T-cell (primary cell): ENCODE data around the gene FITM1. TPM values are rescaled to one million over a fixed set of nuclear protein-coding genes. Genes with fewer than 3 reads are reported as not detected.

Experiments
- ATAC-seq, 4 experiments: fragments of 200-7000 bp in 3 of 4; fragments of 150-1000 bp in 1 of 4; cut with Tn5 transposase; replicated peaks in 1 of 4; 1 replicate in 3 of 4; 2 replicates in 1 of 4; pipeline ENCODE4 v1.10.0; 2021; ENCODE audit warnings: moderate library complexity in 3 of 4, mild to moderate bottlenecking in 2 of 4, moderate number of reproducible peaks in 1 of 4
- CTCF ChIA-PET, 2 donors: fragments of 300-600 bp; sonication (Branson Sonifier 250); formaldehyde crosslinking; loops; one replicate each; lab custom pipeline; 2022; ENCODE audit warnings: antibody characterized with exemption in 2 of 2; lab: Charles Lee
- POLR2A ChIA-PET, 2 donors: fragments of 300-600 bp; sonication (Branson Sonifier 250); formaldehyde crosslinking; loops; one replicate each; lab custom pipeline; 2022; ENCODE audit warnings: antibody characterized with exemption in 2 of 2; lab: Charles Lee
- DNase-seq, 35 experiments: peaks; one replicate each; pipeline versions ENCODE4 v3.0.0 to v3.0.0-alpha.2; 2013 to 2023
- H3K27ac ChIP-seq: one replicate; pipeline ENCODE4 v1.5.1; 2013; ENCODE audit warnings: low read length
- H3K27me3 ChIP-seq, 2 experiments: replicated peaks in 1 of 2; 1 replicate in 1 of 2; 2 replicates in 1 of 2; pipeline versions ENCODE4 v1.6.1 to v1.7.0; 2013; ENCODE audit warnings: low read length in 1 of 2, mixed read lengths in 1 of 2; ENCODE audit not compliant: control insufficient read depth in 2 of 2, insufficient read depth in 2 of 2; ENCODE audit errors: extremely low read depth in 1 of 2
- H3K36me3 ChIP-seq, 2 donors: 1 replicate in 1 of 2; 2 replicates in 1 of 2; pipeline versions ENCODE4 v1.6.1 to v1.7.0; 2013; ENCODE audit warnings: low read length in 1 of 2; ENCODE audit not compliant: control insufficient read depth in 2 of 2, insufficient read depth in 1 of 2; ENCODE audit errors: extremely low read depth in 1 of 2
- H3K4me1 ChIP-seq, 2 experiments: 1 replicate in 1 of 2; 2 replicates in 1 of 2; pipeline versions ENCODE4 v1.6.1 to v1.7.0; 2013; ENCODE audit warnings: low read length in 2 of 2, mixed read lengths in 1 of 2; ENCODE audit not compliant: insufficient read depth in 2 of 2, control insufficient read depth in 1 of 2; ENCODE audit errors: extremely low read depth in 1 of 2
- H3K4me3 ChIP-seq, 2 donors: 1 replicate in 1 of 2; 2 replicates in 1 of 2; pipeline versions ENCODE4 v1.5.1 to v1.7.0; 2013; ENCODE audit warnings: mild to moderate bottlenecking in 2 of 2, low read length in 1 of 2, moderate library complexity in 1 of 2; ENCODE audit not compliant: control insufficient read depth in 1 of 2; ENCODE audit errors: extremely low read depth in 1 of 2
- H3K9me3 ChIP-seq: 2 replicates; pipeline ENCODE4 v1.7.0; 2013
- H3K27ac Mint-ChIP-seq, 2 donors: one replicate each; pipeline ENCODE4 v1.8.0; 2020 to 2021; ENCODE audit warnings: mild to moderate bottlenecking in 2 of 2, mixed read lengths in 2 of 2
- H3K27me3 Mint-ChIP-seq, 2 donors: one replicate each; pipeline ENCODE4 v1.8.0; 2021 to 2022; ENCODE audit warnings: mixed read lengths in 2 of 2
- H3K36me3 Mint-ChIP-seq: one replicate; pipeline ENCODE4 v1.8.0; 2021; ENCODE audit warnings: mixed read lengths
- H3K4me1 Mint-ChIP-seq, 3 donors: one replicate each; pipeline ENCODE4 v1.8.0; 2020 to 2022; ENCODE audit warnings: mixed read lengths in 3 of 3, mild to moderate bottlenecking in 1 of 3
- H3K4me3 Mint-ChIP-seq, 3 donors: one replicate each; pipeline ENCODE4 v1.8.0; 2020 to 2022; ENCODE audit warnings: mild to moderate bottlenecking in 3 of 3, mixed read lengths in 3 of 3, moderate library complexity in 3 of 3
- H3K9me3 Mint-ChIP-seq, 3 donors: one replicate each; pipeline ENCODE4 v1.8.0; 2020 to 2022; ENCODE audit warnings: mixed read lengths in 3 of 3
- WGBS: methylation state at CpG from one replicate; pipeline ENCODE4 v1.1.5; 2013; ENCODE audit warnings: missing lambda C conversion rate; ENCODE audit not compliant: insufficient coverage; 5-methylcytosine and 5-hydroxymethylcytosine counted together
- total RNA-seq, 35 experiments: library from RNA in 6 of 35; stranded (reverse) in 6 of 35; fragments of 120-200 nt in 1 of 35; gene quantifications; one replicate each; pipeline versions ENCODE4 v1.2.1 to v1.2.4 and lab custom pipeline; 2013 to 2026

The FITM1 gene
- total RNA-seq, 5 donors from 2014 or later (not counting 1 experiment from before 2014, with no cell fraction given) = 2.5 to 3.5 (median 3.2) TPM

GRCh38 chr14:24084440-24084839 is 46.0 kb upstream of the FITM1 start:
- ATAC-seq (no peak), DNase-seq (no peak)
- WGBS = 89% methylated on average over 2 of the region's 2 CpGs
- Histone ChIP-seq H3K4me3 (no peak overlapping the region), H3K4me1 (peaks cover 6 to 22% of the 10 kb centered on the region in 2 experiments), H3K36me3 (no peaks in the 10 kb centered on the region), H3K9me3 (no peaks in the 10 kb centered on the region), H3K27me3 (no peaks in the 10 kb centered on the region), H3K27ac (no peak overlapping the region)
- H3K36me3 Mint-ChIP-seq = no peaks in the 10 kb centered on the region
- POLR2A ChIA-PET = no interaction called here
- no peak overlapping the region for H3K27ac Mint-ChIP-seq
- no peak overlapping the region for H3K4me3 Mint-ChIP-seq
- H3K4me1 Mint-ChIP-seq = peaks cover 15 to 21% (median 16%) of the 10 kb centered on the region in 3 donors
- no peaks in the 10 kb centered on the region for H3K27me3 Mint-ChIP-seq
- CTCF ChIA-PET = interaction anchor here in 1 of 2 donors (0.5 to 1.0 kb wide), 2 partner anchors 26 to 29 kb away, joined by 3 read pairs; no protein-coding TSS in a partner anchor
- no peaks in the 10 kb centered on the region for H3K9me3 Mint-ChIP-seq

- ChIA-PET CTCF (interaction anchor here (0.5 to 1.0 kb wide), 3 partner anchors 29 to 189 kb away, joined by 3 to 9 read pairs (median 7); no protein-coding TSS in a partner anchor), POLR2A (no interaction called here)
- Histone ChIP-seq H3K36me3 (no peaks in the 10 kb centered on the region), H3K4me3 (no peak overlapping the region), H3K27ac (no peak overlapping the region), H3K27me3 (no peaks in the 10 kb centered on the region), H3K4me1 (peaks cover 6 to 19% of the 10 kb centered on the region in 2 experiments), H3K9me3 (no peaks in the 10 kb centered on the region)
- DNase-seq = no peak
- Mint-ChIP-seq H3K4me1 (peaks cover 14 to 24% (median 15%) of the 10 kb centered on the region in 3 donors), H3K9me3 (no peaks in the 10 kb centered on the region), H3K27me3 (no peaks in the 10 kb centered on the region), H3K36me3 (no peaks in the 10 kb centered on the region), H3K4me3 (no peak overlapping the region), H3K27ac (no peak overlapping the region)
- no peak for ATAC-seq
- 100% methylated on average over 2 of the region's 3 CpGs for WGBS
Observed at GRCh38 chr14:24085215-24085614, 45.2 kb upstream of the FITM1 start.

GRCh38 chr14:24086193-24086955 is 44.1 kb upstream of the FITM1 start:
- H3K4me1 Mint-ChIP-seq = peaks cover 10 to 24% (median 14%) of the 10 kb centered on the region in 3 donors

GRCh38 chr14:24087004-24087403 is 43.5 kb upstream of the FITM1 start:
- no peaks in the 10 kb centered on the region for H3K9me3 ChIP-seq
- no peaks in the 10 kb centered on the region for H3K27me3 ChIP-seq
- ATAC-seq (no peak), DNase-seq (no peak)
- no CpG with 5 or more reads among the region's 1 CpG for WGBS
- CTCF ChIA-PET = interaction anchor here in 1 of 2 donors (1.4 kb wide), 1 partner anchor 22 kb away, joined by 4 read pairs; no protein-coding TSS in a partner anchor
- peaks cover 0 to 9% of the 10 kb centered on the region in 2 experiments for H3K4me1 ChIP-seq
- H3K36me3 ChIP-seq = no peaks in the 10 kb centered on the region
- H3K4me1 Mint-ChIP-seq = peaks cover 8 to 20% (median 11%) of the 10 kb centered on the region in 3 donors
- no peak overlapping the region for H3K4me3 Mint-ChIP-seq
- no peaks in the 10 kb centered on the region for H3K27me3 Mint-ChIP-seq
- H3K9me3 Mint-ChIP-seq = no peaks in the 10 kb centered on the region
- no peaks in the 10 kb centered on the region for H3K36me3 Mint-ChIP-seq
- no peak overlapping the region for H3K27ac ChIP-seq
- POLR2A ChIA-PET = no interaction called here
- no peak overlapping the region for H3K27ac Mint-ChIP-seq
- no peak overlapping the region for H3K4me3 ChIP-seq

More at GRCh38 chr14:24086193-24086955, 44.1 kb upstream of the FITM1 start:
- Histone ChIP-seq H3K9me3 (no peaks in the 10 kb centered on the region), H3K4me1 (peaks cover 0 to 15% of the 10 kb centered on the region in 2 experiments), H3K4me3 (no peak overlapping the region), H3K27me3 (no peaks in the 10 kb centered on the region), H3K36me3 (no peaks in the 10 kb centered on the region), H3K27ac (no peak overlapping the region)
- ChIA-PET CTCF (interaction anchor here in 1 of 2 donors (1.4 kb wide), 1 partner anchor 23 kb away, joined by 4 read pairs; no protein-coding TSS in a partner anchor), POLR2A (no interaction called here)
- no peak overlapping the region for H3K4me3 Mint-ChIP-seq
- H3K36me3 Mint-ChIP-seq = no peaks in the 10 kb centered on the region
- no peak overlapping the region for H3K27ac Mint-ChIP-seq
- no peaks in the 10 kb centered on the region for H3K27me3 Mint-ChIP-seq
- WGBS = 93% methylated on average over 3 of the region's 3 CpGs
- ATAC-seq = no peak
- no peak for DNase-seq
- no peaks in the 10 kb centered on the region for H3K9me3 Mint-ChIP-seq

- Histone ChIP-seq H3K9me3 (no peaks in the 10 kb centered on the region), H3K4me3 (no peak overlapping the region), H3K27me3 (no peaks in the 10 kb centered on the region), H3K4me1 (peaks cover 0 to 5% of the 10 kb centered on the region in 2 experiments), H3K27ac (no peak overlapping the region), H3K36me3 (no peaks in the 10 kb centered on the region)
- CTCF ChIA-PET = interaction anchor here (0.7 kb wide), 3 partner anchors 7 to 402 kb away, joined by 4 to 8 read pairs (median 5); no protein-coding TSS in a partner anchor
- no peak for ATAC-seq
- Mint-ChIP-seq H3K4me3 (no peak overlapping the region), H3K4me1 (peaks cover 5 to 18% (median 13%) of the 10 kb centered on the region in 3 donors), H3K27me3 (no peaks in the 10 kb centered on the region), H3K36me3 (no peaks in the 10 kb centered on the region), H3K9me3 (no peaks in the 10 kb centered on the region), H3K27ac (no peak overlapping the region)
- POLR2A ChIA-PET = no interaction called here
- WGBS = 69% methylated on average over 2 of the region's 2 CpGs
- no peak for DNase-seq
Observed at GRCh38 chr14:24088095-24088494, 42.4 kb upstream of the FITM1 start.

- DNase-seq (no peak), ATAC-seq (no peak)
- Histone ChIP-seq H3K9me3 (no peaks in the 10 kb centered on the region), H3K4me3 (no peak overlapping the region), H3K27me3 (no peaks in the 10 kb centered on the region), H3K27ac (no peak overlapping the region), H3K4me1 (peaks cover 0 to 16% of the 10 kb centered on the region in 2 experiments), H3K36me3 (no peaks in the 10 kb centered on the region)
- ChIA-PET POLR2A (no interaction called here), CTCF (interaction anchor here (0.6 to 7.6 kb wide), 14 partner anchors 8 to 501 kb away, joined by 3 to 96 read pairs (median 5); partner anchors contain the start of gene IRF9 (in 1 of the 2))
- H3K27me3 Mint-ChIP-seq = no peaks in the 10 kb centered on the region
- 100% methylated on average over 3 of the region's 6 CpGs for WGBS
- no peak overlapping the region for H3K4me3 Mint-ChIP-seq
- H3K4me1 Mint-ChIP-seq = peaks cover 12 to 31% (median 21%) of the 10 kb centered on the region in 3 donors
- no peaks in the 10 kb centered on the region for H3K9me3 Mint-ChIP-seq
- no peaks in the 10 kb centered on the region for H3K36me3 Mint-ChIP-seq
- no peak overlapping the region for H3K27ac Mint-ChIP-seq
Observed at GRCh38 chr14:24089890-24090289, 40.6 kb upstream of the FITM1 start.
